K562 (cell line): ENCODE results near the gene CDC45. TPM values are rescaled to one million over a fixed set of nuclear protein-coding genes. Genes with fewer than 3 reads are reported as not detected.

Experiments used
- AFF4 ChIP-seq: sonication (generic); formaldehyde crosslinking; IDR thresholded peaks from 2 replicates; pipeline ENCODE4 v1.8.0; 2023; ENCODE audit warnings: mild to moderate bottlenecking, missing genetic modification reagents
- E2F1 ChIP-seq: sonication (generic); formaldehyde crosslinking; IDR thresholded peaks from 2 replicates; pipeline ENCODE4 v1.8.1; 2023; ENCODE audit warnings: mild to moderate bottlenecking, missing genetic modification reagents, moderate library complexity
- ETV6 ChIP-seq, 3 experiments: fragments of 150-350 bp in 1 of 3; sonication (generic) in 1 of 3; formaldehyde crosslinking in 1 of 3; IDR thresholded peaks; 2 replicates each; pipeline versions ENCODE4 v1.6.1 to v1.8.0; 2014 to 2022; ENCODE audit warnings: borderline replicate concordance in 2 of 3, low read depth in 2 of 3, antibody characterized with exemption in 1 of 3, low read length in 1 of 3, mild to moderate bottlenecking in 1 of 3, missing genetic modification reagents in 1 of 3
- FOXA1 ChIP-seq: fragments of 450-650 bp; IDR thresholded peaks from 2 replicates; pipeline ENCODE4 v1.6.1; 2016; ENCODE audit warnings: mild to moderate bottlenecking, borderline replicate concordance
- LARP7 ChIP-seq: fragments of 450-650 bp; IDR thresholded peaks from 2 replicates; pipeline ENCODE4 v1.6.1; 2016
- MTA1 ChIP-seq: fragments of 450-650 bp; IDR thresholded peaks from 2 replicates; pipeline ENCODE4 v1.6.1; 2017; ENCODE audit warnings: borderline replicate concordance
- PBX2 ChIP-seq, 2 experiments: IDR thresholded peaks in 1 of 2; conservative IDR thresholded peaks in 1 of 2; 2 replicates each; pipeline ENCODE4 v1.6.1; 2016; ENCODE audit warnings: low read depth in 2 of 2, mild to moderate bottlenecking in 1 of 2, missing compliant biosample characterization in 1 of 2, missing genetic modification characterization in 1 of 2, moderate library complexity in 1 of 2
- PRDM10 ChIP-seq: fragments of 450-650 bp; IDR thresholded peaks from 2 replicates; pipeline ENCODE4 v1.6.1; 2018; ENCODE audit not compliant: partially characterized antibody
- RBM34 ChIP-seq: fragments of 200-400 bp; formaldehyde crosslinking; IDR thresholded peaks from 2 replicates; pipeline ENCODE4 v1.6.1; 2018; ENCODE audit warnings: low read length, borderline replicate concordance; ENCODE audit not compliant: insufficient read depth
- SP1 ChIP-seq: sonication (generic); formaldehyde crosslinking; IDR thresholded peaks from 2 replicates; pipeline ENCODE4 v1.8.1; 2022; ENCODE audit warnings: mild to moderate bottlenecking, missing genetic modification reagents
- SRSF7 ChIP-seq: fragments of 200-400 bp; formaldehyde crosslinking; optimal IDR thresholded peaks from 2 replicates; pipeline ENCODE3; 2017; ENCODE audit warnings: mild to moderate bottlenecking, low read depth, low read length
- VEZF1 ChIP-seq: fragments of 200-800 bp; sonication (Bioruptor generic); IDR thresholded peaks from 2 replicates; pipeline ENCODE4 v1.6.1; 2017; ENCODE audit warnings: missing genetic modification characterization, missing compliant biosample characterization
- ZNF121 ChIP-seq: sonication (generic); formaldehyde crosslinking; conservative IDR thresholded peaks from 2 replicates; pipeline ENCODE4 v1.8.0; 2022; ENCODE audit warnings: missing genetic modification reagents
- ZNF384 ChIP-seq: IDR thresholded peaks from 2 replicates; pipeline ENCODE4 v1.6.1; 2012; ENCODE audit warnings: low read depth, low read length, improper control_type of control experiment
- polyA plus RNA-seq, 8 experiments: library from polyadenylated mRNA; depleted of rRNA in 4 of 8; stranded (reverse) in 5 of 8; unstranded in 3 of 8; fragments of >200 nt; fragmentation: Nextera tagmentation in 2 of 8; fragmentation: Illumina TruSeq in 1 of 8; extraction: Ambion mirVana in 2 of 8; extraction: Trizol in 1 of 8; gene quantifications; 2 replicates each; pipeline versions ENCODE4 v1.2.1 to v1.2.3, GENCODE V29; 2011 to 2014; ENCODE audit warnings: inconsistent platforms in 1 of 8, missing spikeins in 1 of 8
- total RNA-seq, 7 experiments: library from RNA; depleted of rRNA in 6 of 7; stranded (reverse); fragments of >200 nt in 6 of 7; fragmentation: Illumina TruSeq in 2 of 7; extraction: Trizol in 2 of 7; gene quantifications; 2 replicates each; pipeline versions ENCODE4 v1.2.1 to v1.2.3, GENCODE V29; 2011 to 2021; ENCODE audit warnings: low replicate concordance in 1 of 7

CDC45 gene
- total and polyA plus RNA-seq, 9 of the 15 experiments (the other 6 are each of a cell fraction or from before 2014, with no cell fraction given) = 251 to 580 (median 410) TPM

DNA sequence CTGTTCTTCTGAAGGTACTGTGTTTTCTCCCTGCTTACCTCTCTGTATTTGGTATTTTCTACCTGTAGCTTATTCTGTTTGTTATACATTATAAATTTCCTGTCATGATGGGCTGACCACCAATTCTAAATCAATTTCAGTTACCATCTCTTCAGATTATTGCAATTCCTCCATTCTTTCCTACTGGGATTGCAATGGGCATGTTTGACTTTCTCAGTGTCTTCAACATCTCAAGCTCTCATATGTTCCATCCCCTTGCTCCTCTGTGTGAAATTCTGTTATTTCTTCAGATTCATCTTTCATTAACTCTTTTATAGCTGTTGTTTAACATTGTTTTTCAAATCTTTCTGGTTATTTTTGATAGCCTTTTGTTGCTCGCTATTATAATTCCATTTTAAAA lies 16.7 kb upstream of the CDC45 start (continued):
- TF ChIP-seq PBX2 (CRISPR knock-in tag; IDR thresholded peaks at IDR 0.05; ENCODE audit: low read depth) (no peak), PBX2 (tag; conservative IDR thresholded peaks at IDR 0.05; ENCODE audit: low read depth) (no peak), E2F1 (CRISPR knock-in tag) (no peak), ZNF121 (CRISPR knock-in tag) (no peak), SP1 (CRISPR knock-in tag) (no peak), AFF4 (peak; percentile 53; the same call in 1 of the 2 replicates), PRDM10 (no peak), SRSF7 (no peak), ZNF384 (no peak), FOXA1 (no peak), RBM34 (no peak), ETV6 (IDR thresholded peaks at IDR 0.05; ENCODE audit: borderline replicate concordance in 1 of 2, low read depth in 2 of 2, low read length in 1 of 2) (no peak), ETV6 (CRISPR knock-in tag; IDR thresholded peaks at IDR 0.05; ENCODE audit: borderline replicate concordance) (no peak), MTA1 (no peak), VEZF1 (no peak), LARP7 (no peak)
